ENCODE measurements around the gene KCNIP1. TPM values are rescaled to one million over a fixed set of nuclear protein-coding genes. Genes with fewer than 3 reads are reported as not detected.

Gene KCNIP1
- total RNA-seq, 1 donor from 2014 or later = 8.7 TPM

- no peak for TF ChIP-seq CTCF (IDR thresholded peaks at IDR 0.05)
- Mint-ChIP-seq H3K27me3 (ENCODE audit: low read depth) (no peaks in the 10 kb centered on the region), H3K9me3 (ENCODE audit: low read depth) (no peaks in the 10 kb centered on the region), H3K27ac (ENCODE audit: unreplicated experiment) (peak overlapping the region; percentile 74), H3K36me3 (ENCODE audit: low read depth) (no peaks in the 10 kb centered on the region), H3K4me3 (ENCODE audit: unreplicated experiment) (no peak overlapping the region), H3K4me1 (ENCODE audit: low read depth) (peaks cover 24% of the 10 kb centered on the region)
- no peak for DNase-seq (ENCODE audit: low spot score)
These were observed 92.7 kb downstream of the KCNIP1 start for GRCh38 chr5:170596482-170597044.

- no peak for DNase-seq (ENCODE audit: low spot score)
- no peak for TF ChIP-seq CTCF (IDR thresholded peaks at IDR 0.05)
- no peaks in the 10 kb centered on the region for H3K9me3 Mint-ChIP-seq (ENCODE audit: low read depth)
- no peaks in the 10 kb centered on the region for H3K36me3 Mint-ChIP-seq (ENCODE audit: low read depth)
- H3K4me3 Mint-ChIP-seq (ENCODE audit: unreplicated experiment) = peak overlapping the region; percentile 12
- peak overlapping the region; percentile 90 for H3K27ac Mint-ChIP-seq (ENCODE audit: unreplicated experiment)
- H3K4me1 Mint-ChIP-seq (ENCODE audit: low read depth) = peaks cover 24% of the 10 kb centered on the region
- H3K27me3 Mint-ChIP-seq (ENCODE audit: low read depth) = no peaks in the 10 kb centered on the region
These were observed 93.4 kb downstream of the KCNIP1 start for GRCh38 chr5:170597109-170597751.

- H3K27ac Mint-ChIP-seq (ENCODE audit: unreplicated experiment) = peak overlapping the region; percentile 37
- no peak for DNase-seq (ENCODE audit: low spot score)
These were observed 94.1 kb downstream of the KCNIP1 start for GRCh38 chr5:170597872-170598271.

GRCh38 chr5:170599756-170600155, 95.9 kb downstream of the KCNIP1 start:
- Mint-ChIP-seq H3K4me1 (ENCODE audit: low read depth) (peaks cover 24% of the 10 kb centered on the region), H3K27me3 (ENCODE audit: low read depth) (no peaks in the 10 kb centered on the region), H3K27ac (ENCODE audit: unreplicated experiment) (no peak overlapping the region), H3K9me3 (ENCODE audit: low read depth) (no peaks in the 10 kb centered on the region), H3K36me3 (ENCODE audit: low read depth) (peaks cover 1% of the 10 kb centered on the region), H3K4me3 (ENCODE audit: unreplicated experiment) (no peak overlapping the region)
- no peak for DNase-seq (ENCODE audit: low spot score)
- TF ChIP-seq CTCF (IDR thresholded peaks at IDR 0.05) = no peak

More at GRCh38 chr5:170597872-170598271, 94.1 kb downstream of the KCNIP1 start:
- Mint-ChIP-seq H3K36me3 (ENCODE audit: low read depth) (peaks cover 1% of the 10 kb centered on the region), H3K9me3 (ENCODE audit: low read depth) (no peaks in the 10 kb centered on the region), H3K4me1 (ENCODE audit: low read depth) (peaks cover 24% of the 10 kb centered on the region), H3K27me3 (ENCODE audit: low read depth) (no peaks in the 10 kb centered on the region), H3K4me3 (ENCODE audit: unreplicated experiment) (no peak overlapping the region)
- no peak for TF ChIP-seq CTCF (IDR thresholded peaks at IDR 0.05)

GRCh38 chr5:170601619-170602018, 97.8 kb downstream of the KCNIP1 start:
- no peaks in the 10 kb centered on the region for H3K9me3 Mint-ChIP-seq (ENCODE audit: low read depth)
- no peak overlapping the region for H3K4me3 Mint-ChIP-seq (ENCODE audit: unreplicated experiment)
- H3K27ac Mint-ChIP-seq (ENCODE audit: unreplicated experiment) = no peak overlapping the region
- peaks cover 19% of the 10 kb centered on the region for H3K4me1 Mint-ChIP-seq (ENCODE audit: low read depth)
- H3K36me3 Mint-ChIP-seq (ENCODE audit: low read depth) = peaks cover 3% of the 10 kb centered on the region
- H3K27me3 Mint-ChIP-seq (ENCODE audit: low read depth) = peaks cover 2% of the 10 kb centered on the region
- DNase-seq (ENCODE audit: low spot score) = no peak
- TF ChIP-seq CTCF (IDR thresholded peaks at IDR 0.05) = no peak
